Neuronal stem cell (in vitro differentiated cells): ENCODE results near the gene HES6.
A peak's percentile ranks its signal among the peaks of the same experiment; 100 is the strongest.
"Not testable (repeated sequence)": the region's sequence is repeated elsewhere in the genome, so short reads cannot be mapped to it uniquely, and the experiment has no call there.

Experiments used
- DNase-seq: peaks from one replicate; pipeline ENCODE4 v3.0.0-alpha.2; 2013; ENCODE audit warnings: low spot score
- H2AFZ ChIP-seq: one replicate; pipeline ENCODE4 v1.6.1; 2013; ENCODE audit warnings: mild to moderate bottlenecking, low read length, inconsistent platforms
- H2AK5ac ChIP-seq: 2 replicates; pipeline ENCODE4 v1.6.1; 2013; ENCODE audit warnings: low read depth, mild to moderate bottlenecking, inconsistent platforms, low read length, moderate library complexity, mixed read lengths
- H2BK120ac ChIP-seq: 2 replicates; pipeline ENCODE4 v1.6.1; 2013; ENCODE audit warnings: low read depth, mild to moderate bottlenecking, inconsistent platforms, low read length, moderate library complexity, mixed read lengths
- H2BK12ac ChIP-seq: one replicate; pipeline ENCODE4 v1.6.1; 2013; ENCODE audit warnings: low read length, inconsistent platforms
- H2BK15ac ChIP-seq: 2 replicates; pipeline ENCODE4 v1.6.1; 2013; ENCODE audit warnings: mild to moderate bottlenecking, low read length, inconsistent platforms, mixed read lengths
- H2BK5ac ChIP-seq: one replicate; pipeline ENCODE4 v1.6.1; 2013; ENCODE audit warnings: inconsistent platforms, mild to moderate bottlenecking, low read length, moderate library complexity
- H3K14ac ChIP-seq: one replicate; pipeline ENCODE4 v1.6.1; 2013; ENCODE audit warnings: low read length, inconsistent platforms
- H3K18ac ChIP-seq: 2 replicates; pipeline ENCODE4 v1.6.1; 2013; ENCODE audit warnings: low read length, inconsistent platforms
- H3K23ac ChIP-seq: 2 replicates; pipeline ENCODE4 v1.6.1; 2013; ENCODE audit warnings: low read depth, mild to moderate bottlenecking, mixed read lengths, low read length, inconsistent platforms; ENCODE audit not compliant: poor library complexity
- H3K27ac ChIP-seq: replicated peaks from 3 replicates; pipeline ENCODE4 v1.5.1; 2013; ENCODE audit warnings: low read length, inconsistent platforms
- H3K27me3 ChIP-seq, 3 experiments: 2 replicates each; pipeline ENCODE4 v1.6.1; 2013; ENCODE audit warnings: low read length in 3 of 3, mild to moderate bottlenecking in 2 of 3, inconsistent platforms in 1 of 3, low read depth in 1 of 3, mixed read lengths in 1 of 3, moderate library complexity in 1 of 3; ENCODE audit not compliant: control insufficient read depth in 3 of 3, insufficient read depth in 3 of 3
- H3K36me3 ChIP-seq, 2 donors: replicated peaks in 1 of 2; 2 replicates each; pipeline ENCODE4 v1.6.1; 2013; ENCODE audit warnings: low read length in 2 of 2; ENCODE audit not compliant: control insufficient read depth in 2 of 2, insufficient read depth in 2 of 2
- H3K4ac ChIP-seq: 2 replicates; pipeline ENCODE4 v1.6.1; 2013; ENCODE audit warnings: inconsistent platforms, mild to moderate bottlenecking, low read length, moderate library complexity
- H3K4me1 ChIP-seq, 2 donors: 1 replicate in 1 of 2; 2 replicates in 1 of 2; pipeline ENCODE4 v1.6.1; 2013; ENCODE audit warnings: low read length in 2 of 2, low read depth in 1 of 2; ENCODE audit not compliant: control insufficient read depth in 2 of 2, insufficient read depth in 1 of 2
- H3K4me2 ChIP-seq: one replicate; pipeline ENCODE4 v1.6.1; 2013; ENCODE audit warnings: mild to moderate bottlenecking, low read length, inconsistent platforms; ENCODE audit not compliant: insufficient read depth, poor library complexity, severe bottlenecking
- H3K4me3 ChIP-seq, 2 donors: 2 replicates each; pipeline ENCODE4 v1.5.1; 2013; ENCODE audit warnings: low read length in 2 of 2, mild to moderate bottlenecking in 2 of 2, inconsistent platforms in 1 of 2, moderate library complexity in 1 of 2
- H3K79me1 ChIP-seq: one replicate; pipeline ENCODE4 v1.6.1; 2013; ENCODE audit warnings: low read depth, mild to moderate bottlenecking, inconsistent platforms, low read length, moderate library complexity
- H3K9ac ChIP-seq: one replicate; pipeline ENCODE4 v1.6.1; 2013; ENCODE audit warnings: mild to moderate bottlenecking, low read depth, low read length, inconsistent platforms; ENCODE audit not compliant: poor library complexity
- H3K9me3 ChIP-seq, 2 donors: replicated peaks in 1 of 2; 2 replicates each; pipeline versions ENCODE3 to v1.6.1; 2013; ENCODE audit warnings: low read length in 2 of 2, mild to moderate bottlenecking in 2 of 2, inconsistent platforms in 1 of 2, low read depth in 1 of 2, mixed read lengths in 1 of 2, moderate library complexity in 1 of 2; ENCODE audit not compliant: control insufficient read depth in 2 of 2, insufficient read depth in 1 of 2
- H4K8ac ChIP-seq: one replicate; pipeline ENCODE4 v1.6.1; 2013; ENCODE audit warnings: low read depth, mild to moderate bottlenecking, inconsistent platforms, low read length, moderate library complexity
- H4K91ac ChIP-seq: one replicate; pipeline ENCODE4 v1.6.1; 2013; ENCODE audit warnings: low read length, low read depth, mild to moderate bottlenecking, inconsistent platforms; ENCODE audit not compliant: poor library complexity
- WGBS, 2 donors: extraction: QIAGEN DNeasy Blood & Tissue Kit; methylation state at CpG; one replicate each; pipeline ENCODE4 v1.1.7; 2013; ENCODE audit warnings: missing lambda C conversion rate in 2 of 2, mixed read lengths in 1 of 2; ENCODE audit not compliant: insufficient read length in 2 of 2, insufficient replicate concordance in 1 of 2; ENCODE audit errors: extremely low coverage in 2 of 2; 5-methylcytosine and 5-hydroxymethylcytosine counted together

HES6 gene

DNA sequence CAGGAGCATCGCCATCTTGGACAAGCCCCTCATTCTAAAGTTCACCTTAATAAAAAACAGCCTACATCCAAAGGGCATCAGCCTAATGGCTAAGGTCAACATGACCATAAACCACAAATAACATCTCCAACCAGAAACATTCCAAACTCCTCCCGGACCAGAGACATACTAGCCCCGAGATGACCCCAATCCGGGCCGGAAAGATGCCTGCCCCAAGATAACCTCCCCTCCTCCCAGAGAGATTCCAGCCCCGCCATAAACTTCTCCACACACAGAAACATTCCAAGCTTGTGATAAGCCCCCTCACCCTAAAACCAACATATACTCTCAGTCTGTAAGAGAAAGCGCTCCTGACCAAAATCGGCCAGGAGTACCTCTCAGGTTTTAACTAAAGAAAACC, 31.8 kb upstream of the HES6 start:
- H3K4me1 ChIP-seq, H3K18ac ChIP-seq, H3K79me1 ChIP-seq, H2AK5ac ChIP-seq, DNase-seq, H3K4me3 ChIP-seq, H3K27ac ChIP-seq, H4K8ac ChIP-seq, H3K14ac ChIP-seq, H2AFZ ChIP-seq, H3K27me3 ChIP-seq, H3K9me3 ChIP-seq, H3K9ac ChIP-seq, H2BK5ac ChIP-seq, H4K91ac ChIP-seq, H3K23ac ChIP-seq, H3K4ac ChIP-seq, H2BK120ac ChIP-seq, H3K4me2 ChIP-seq, H2BK15ac ChIP-seq, H2BK12ac ChIP-seq: not testable (repeated sequence)
- WGBS, 2 donors, result no CpG with 5 or more reads among the region's 8 CpGs
- H3K36me3 ChIP-seq, result peaks cover 19 to 69% of the 10 kb centered on the region in 2 donors

DNA sequence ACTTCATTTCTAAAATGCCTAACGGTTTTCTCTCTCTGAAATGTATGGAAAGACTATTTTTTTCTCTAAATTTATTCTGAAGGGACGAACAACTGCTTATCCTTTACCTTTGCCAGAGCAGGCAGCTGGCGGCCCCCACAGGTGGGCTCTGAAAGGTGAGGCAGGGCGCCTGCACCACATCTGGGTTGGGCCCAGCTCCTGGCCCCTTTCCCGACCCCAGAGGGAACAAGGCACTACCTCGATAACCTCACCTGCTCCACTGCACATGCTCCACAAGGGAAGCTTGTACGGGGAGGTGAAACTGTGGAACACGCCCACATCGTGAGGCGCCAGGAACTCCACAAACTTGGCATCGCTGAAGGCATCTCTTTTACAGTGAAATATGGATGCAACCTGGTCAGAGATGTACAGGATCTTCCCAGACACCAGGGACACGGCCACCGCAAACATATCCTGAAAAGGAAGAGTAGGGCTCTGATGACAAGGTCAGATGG, 31.3 kb upstream of the HES6 start:
- Histone ChIP-seq H3K14ac (no peak overlapping the region), H2BK15ac (no peak overlapping the region), H2AK5ac (no peak overlapping the region), H3K4me2 (no peak overlapping the region), H2AFZ (no peak overlapping the region), H3K23ac (no peak overlapping the region), H3K9ac (no peak overlapping the region), H2BK120ac (no peak overlapping the region), H4K91ac (no peak overlapping the region), H3K4me1 (no peaks in the 10 kb centered on the region), H3K4me3 (no peak overlapping the region), H3K79me1 (no peaks in the 10 kb centered on the region), H3K9me3 (no peaks in the 10 kb centered on the region), H4K8ac (no peak overlapping the region), H3K4ac (no peak overlapping the region), H3K18ac (no peak overlapping the region), H3K27ac (no peak overlapping the region), H2BK12ac (no peak overlapping the region), H2BK5ac (no peak overlapping the region), H3K36me3 (peaks cover 17 to 63% of the 10 kb centered on the region in 2 donors), H3K27me3 (no peaks in the 10 kb centered on the region)
- no CpG with 5 or more reads among the region's 13 CpGs for WGBS, 2 donors
- DNase-seq, result no peak

DNA sequence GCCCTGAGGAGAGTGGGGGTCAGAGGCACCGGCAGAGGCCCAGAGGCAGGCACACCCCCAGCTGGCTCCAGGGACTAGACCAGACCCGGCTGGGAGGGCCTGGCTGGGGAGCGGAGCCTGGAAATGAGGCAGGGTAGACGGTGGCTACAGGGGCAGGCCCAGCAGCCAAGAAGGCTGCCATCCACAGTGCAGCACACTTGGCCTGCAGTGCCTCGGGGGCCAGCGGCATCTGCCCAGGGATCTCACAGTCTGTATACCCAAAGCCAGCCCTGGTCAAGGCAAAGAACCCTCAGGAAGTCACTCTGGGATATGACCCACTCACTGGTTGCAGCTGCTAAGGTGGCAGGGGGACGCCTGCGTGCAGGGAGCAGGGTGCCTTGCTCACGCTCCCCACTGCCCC, 30.8 kb upstream of the HES6 start:
- Histone ChIP-seq H2BK12ac (no peak overlapping the region), H3K4ac (no peak overlapping the region), H3K4me2 (no peak overlapping the region), H3K18ac (no peak overlapping the region), H3K79me1 (no peaks in the 10 kb centered on the region), H3K9ac (peak overlapping the region; percentile 68), H3K36me3 (peaks cover 17 to 60% of the 10 kb centered on the region in 2 donors), H2BK15ac (no peak overlapping the region), H2BK120ac (no peak overlapping the region), H2AFZ (no peak overlapping the region), H4K8ac (no peak overlapping the region), H3K4me1 (no peaks in the 10 kb centered on the region), H4K91ac (no peak overlapping the region), H3K14ac (no peak overlapping the region), H2AK5ac (no peak overlapping the region), H3K9me3 (no peaks in the 10 kb centered on the region), H2BK5ac (no peak overlapping the region), H3K23ac (no peak overlapping the region), H3K27ac (no peak overlapping the region), H3K4me3 (no peak overlapping the region), H3K27me3 (no peaks in the 10 kb centered on the region)
- WGBS, 2 donors, result no CpG with 5 or more reads among the region's 9 CpGs
- no peak for DNase-seq

DNA sequence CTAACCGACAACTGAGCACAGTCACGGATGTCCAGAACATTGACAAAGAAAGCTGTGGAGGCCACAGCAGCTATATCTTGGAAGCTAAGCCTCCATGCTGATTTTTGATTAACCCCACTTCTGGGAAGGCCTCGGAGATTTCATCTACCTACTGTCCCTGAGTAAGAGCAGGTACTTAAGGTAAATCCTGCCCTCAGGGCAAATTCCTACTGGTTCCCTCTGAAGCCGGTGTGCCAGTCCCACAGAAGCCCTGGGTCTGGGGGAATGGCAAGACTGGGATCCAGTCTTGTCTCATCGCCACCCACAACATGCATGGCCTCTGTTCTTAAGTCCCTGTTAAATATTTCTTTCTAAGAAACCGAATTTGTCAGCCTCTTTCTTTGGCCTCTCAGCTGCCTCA, 29.9 kb upstream of the HES6 start:
- Histone ChIP-seq H3K36me3 (peaks cover 17 to 57% of the 10 kb centered on the region in 2 donors), H3K4me2 (no peak overlapping the region)

More for the DNA sequence above, 29.9 kb upstream of the HES6 start:
- Histone ChIP-seq H3K14ac (no peak overlapping the region), H3K79me1 (no peaks in the 10 kb centered on the region), H2BK5ac (no peak overlapping the region), H3K9me3 (no peaks in the 10 kb centered on the region), H3K27ac (no peak overlapping the region), H3K4ac (no peak overlapping the region), H3K4me1 (no peaks in the 10 kb centered on the region), H3K18ac (no peak overlapping the region), H2AFZ (no peak overlapping the region), H2BK15ac (no peak overlapping the region), H3K9ac (no peak overlapping the region), H3K23ac (no peak overlapping the region), H2BK12ac (no peak overlapping the region), H3K27me3 (no peaks in the 10 kb centered on the region), H4K91ac (no peak overlapping the region), H3K4me3 (no peak overlapping the region), H2AK5ac (no peak overlapping the region), H2BK120ac (no peak overlapping the region), H4K8ac (no peak overlapping the region)
- no peak for DNase-seq
- WGBS, 2 donors, result no CpG with 5 or more reads among the region's 6 CpGs
